ENCODE measurements around the gene EPAS1.

- TF ChIP-seq EP300 (IDR thresholded peaks at IDR 0.05) (no peak), CTCF (IDR thresholded peaks at IDR 0.05) (no peak)
Measured at GRCh38 chr2:46377666-46378560, 80.7 kb downstream of the EPAS1 start.
